22Rv1 (cell line): ENCODE data around the gene ADAMTS9.

Experiments used
- ZFX ChIP-seq: fragments of 450-650 bp; IDR thresholded peaks from 2 replicates; pipeline ENCODE4 v1.6.1; 2017; ENCODE audit warnings: antibody characterized with exemption, borderline replicate concordance
- TF ChIP-seq, protein P1 (sequence below): fragments of 450-650 bp; IDR thresholded peaks from 2 replicates; pipeline ENCODE4 v1.5.1; 2017; ENCODE audit warnings: mild to moderate bottlenecking

DNA sequence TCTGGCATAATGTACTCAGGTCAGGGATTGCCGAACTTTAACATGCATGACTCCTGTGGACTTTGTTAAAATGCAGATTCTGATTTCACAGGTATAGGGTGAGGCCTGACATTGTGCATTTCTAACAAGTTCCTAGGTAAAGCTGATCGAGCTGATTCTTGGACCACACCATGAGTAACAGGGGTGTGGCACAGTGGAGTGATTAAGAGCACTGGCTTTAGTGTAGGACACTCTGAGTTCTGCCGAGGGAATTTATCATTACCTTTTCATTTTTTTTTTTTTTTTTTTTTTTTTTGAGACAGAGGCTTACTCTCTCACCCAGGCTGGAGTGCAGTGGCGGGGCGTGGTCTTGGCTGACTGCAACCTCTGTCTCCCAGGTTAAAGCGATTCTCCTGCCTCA lies 169.3 kb downstream of the ADAMTS9 start:
- TF ChIP-seq, protein P1, sequence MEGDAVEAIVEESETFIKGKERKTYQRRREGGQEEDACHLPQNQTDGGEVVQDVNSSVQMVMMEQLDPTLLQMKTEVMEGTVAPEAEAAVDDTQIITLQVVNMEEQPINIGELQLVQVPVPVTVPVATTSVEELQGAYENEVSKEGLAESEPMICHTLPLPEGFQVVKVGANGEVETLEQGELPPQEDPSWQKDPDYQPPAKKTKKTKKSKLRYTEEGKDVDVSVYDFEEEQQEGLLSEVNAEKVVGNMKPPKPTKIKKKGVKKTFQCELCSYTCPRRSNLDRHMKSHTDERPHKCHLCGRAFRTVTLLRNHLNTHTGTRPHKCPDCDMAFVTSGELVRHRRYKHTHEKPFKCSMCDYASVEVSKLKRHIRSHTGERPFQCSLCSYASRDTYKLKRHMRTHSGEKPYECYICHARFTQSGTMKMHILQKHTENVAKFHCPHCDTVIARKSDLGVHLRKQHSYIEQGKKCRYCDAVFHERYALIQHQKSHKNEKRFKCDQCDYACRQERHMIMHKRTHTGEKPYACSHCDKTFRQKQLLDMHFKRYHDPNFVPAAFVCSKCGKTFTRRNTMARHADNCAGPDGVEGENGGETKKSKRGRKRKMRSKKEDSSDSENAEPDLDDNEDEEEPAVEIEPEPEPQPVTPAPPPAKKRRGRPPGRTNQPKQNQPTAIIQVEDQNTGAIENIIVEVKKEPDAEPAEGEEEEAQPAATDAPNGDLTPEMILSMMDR, result no peak
- no peak for TF ChIP-seq ZFX
